HG03442 (cell line): ENCODE data around the gene PDGFB.
"Not testable (repeated sequence)": the region's sequence is repeated elsewhere in the genome, so short reads cannot be mapped to it uniquely, and the experiment has no call there.

Experiments used
- ATAC-seq: cut with Tn5 transposase; IDR thresholded peaks from one replicate; pipeline ENCODE4 v1.9.1; 2021; ENCODE audit warnings: mild to moderate bottlenecking, moderate library complexity; ENCODE audit not compliant: unreplicated experiment

PDGFB gene

DNA sequence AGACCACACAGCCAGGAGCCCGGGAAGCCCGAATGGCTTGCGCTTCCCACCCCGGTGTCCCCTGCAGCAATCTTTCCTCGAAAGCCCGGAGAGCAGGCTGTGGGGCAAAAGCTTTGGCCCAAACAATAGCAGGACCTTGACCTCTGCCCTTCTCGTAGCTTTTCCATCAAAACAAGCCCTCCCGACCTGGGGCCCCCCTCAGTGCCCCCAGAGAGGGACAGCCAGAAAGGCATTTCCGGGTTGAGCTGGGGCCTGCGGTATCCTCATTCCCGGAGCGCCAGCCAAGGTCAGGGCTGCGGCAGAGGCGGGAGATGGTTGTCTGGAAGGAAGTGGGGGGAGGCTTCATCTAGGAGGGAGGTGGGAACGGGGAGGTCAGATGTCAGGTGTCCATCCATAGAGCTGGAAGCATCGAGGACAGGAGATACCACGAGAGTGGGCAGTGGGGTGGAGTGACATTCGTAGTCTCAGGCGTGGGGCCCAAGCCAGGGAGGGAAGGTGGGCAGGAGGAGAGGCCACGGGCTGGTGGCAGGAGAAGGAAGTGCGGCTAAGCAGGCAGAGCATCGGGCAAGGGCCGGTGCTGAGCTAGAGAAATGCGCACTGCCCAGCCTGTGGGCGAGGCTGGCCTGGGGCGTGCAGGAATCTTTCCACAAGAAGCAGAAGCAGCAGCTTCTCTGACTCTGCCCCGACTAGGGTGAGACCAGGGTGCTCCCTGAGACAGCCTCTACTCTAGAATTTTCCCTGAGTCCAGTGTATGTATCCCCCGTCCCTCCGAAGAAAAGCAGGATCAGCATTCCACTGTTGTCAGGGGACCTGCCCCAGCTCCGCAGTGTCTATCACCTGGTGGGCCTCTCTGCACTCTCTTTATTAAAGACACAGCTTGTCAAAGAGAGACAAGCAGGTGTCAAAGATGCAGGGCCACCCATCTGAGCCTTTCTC lies 14.3 kb downstream of the PDGFB start:
- no peak for ATAC-seq

DNA sequence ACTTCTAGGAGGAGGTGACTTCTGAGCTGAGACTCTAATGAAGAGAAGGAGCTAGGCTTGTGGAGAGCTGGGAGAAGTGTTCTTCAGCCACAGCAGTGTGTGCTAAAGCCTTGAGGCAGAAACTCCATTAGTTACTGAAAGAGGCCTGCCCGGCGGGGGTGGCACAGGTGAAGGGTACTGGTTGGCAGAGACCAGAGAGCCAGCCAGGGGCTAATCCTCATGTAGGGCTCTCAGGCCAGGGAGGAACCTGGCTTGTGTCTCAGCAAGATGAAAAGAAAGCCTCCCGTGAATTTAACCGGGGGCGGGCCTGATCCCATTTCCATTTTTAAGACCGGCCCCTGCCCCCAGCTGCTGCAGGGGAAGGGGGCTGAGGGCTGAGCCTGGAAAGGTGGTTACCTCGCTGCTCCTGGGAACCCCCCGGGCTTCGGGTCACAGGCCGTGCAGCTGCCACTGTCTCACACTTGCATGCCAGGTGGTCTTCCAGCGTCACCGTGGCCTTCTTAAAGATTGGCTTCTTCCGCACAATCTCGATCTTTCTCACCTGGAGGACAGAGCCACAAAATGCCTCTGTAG lies 15.0 kb downstream of the PDGFB start:
- no peak for ATAC-seq

DNA sequence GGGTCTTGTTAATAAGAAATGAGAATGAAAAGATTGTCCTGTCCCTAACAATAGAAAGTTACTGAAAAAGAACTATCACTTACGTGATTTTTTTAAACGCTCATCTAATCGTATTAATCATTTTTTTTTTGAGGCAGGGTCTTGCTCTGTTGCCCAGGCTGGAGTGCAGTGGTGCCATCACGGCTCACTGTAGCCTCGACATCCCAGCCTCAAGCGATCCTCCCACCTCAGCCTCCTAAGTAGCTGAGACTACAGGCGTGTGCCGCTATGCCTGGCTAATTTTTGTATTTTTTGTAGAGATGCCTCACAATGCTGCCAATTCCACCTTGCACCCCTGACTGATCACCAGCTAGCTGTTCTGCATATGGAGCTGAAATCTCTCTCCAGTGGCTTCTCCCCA lies 15.7 kb downstream of the PDGFB start:
- ATAC-seq, result no peak

DNA sequence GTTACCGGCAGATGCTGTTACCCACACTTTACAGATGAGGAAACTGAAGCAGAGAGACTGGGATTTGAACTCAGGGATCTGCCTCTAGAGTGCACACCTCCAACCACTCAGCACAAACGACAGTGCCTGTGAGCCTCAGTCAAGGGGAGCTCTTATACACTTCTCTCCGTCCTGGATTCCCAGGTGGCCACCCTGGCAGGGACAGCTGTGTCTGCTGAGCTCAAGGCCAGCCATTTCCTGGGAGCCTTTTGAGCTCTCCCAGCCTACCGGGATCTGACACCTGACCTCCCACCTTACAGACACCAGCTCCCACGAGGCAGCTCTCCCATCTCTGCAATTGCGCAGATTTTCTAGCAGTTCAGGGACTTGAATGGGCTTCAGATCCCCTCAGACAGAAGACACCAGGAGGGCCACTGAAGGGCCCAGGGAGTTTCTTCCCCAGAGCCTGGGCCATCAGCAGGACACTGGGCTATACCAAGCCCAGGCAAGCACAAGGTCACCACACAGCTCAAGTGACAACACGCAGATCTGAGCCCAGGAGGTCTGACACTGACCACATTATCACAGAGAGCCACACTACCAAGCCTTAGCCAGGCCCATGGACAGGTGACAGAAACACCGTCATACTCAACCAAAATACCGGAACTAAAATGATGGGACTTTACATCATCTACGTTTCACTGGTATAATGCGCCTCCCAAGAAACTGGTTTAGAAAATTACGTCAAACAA lies 17.1 kb downstream of the PDGFB start:
- ATAC-seq, result no peak

DNA sequence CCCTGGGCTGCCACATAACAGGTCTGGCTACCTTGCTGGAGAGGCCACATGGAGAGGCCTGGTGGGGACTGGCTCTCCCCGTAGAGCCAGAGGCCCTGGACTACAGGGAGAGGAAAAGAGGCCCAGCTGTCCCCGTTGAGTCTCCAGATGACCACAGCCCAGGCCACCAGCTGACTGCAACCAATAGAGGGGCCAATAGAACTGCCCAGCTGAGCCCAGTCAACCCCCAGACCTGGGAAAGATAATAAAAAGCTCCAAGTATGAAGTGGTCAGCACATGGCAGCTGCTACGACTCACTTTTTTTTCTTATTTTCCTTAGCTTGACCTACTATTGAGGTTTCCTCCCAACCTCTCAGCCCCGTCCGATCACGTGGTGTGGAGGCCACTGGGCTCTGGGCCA lies 18.4 kb downstream of the PDGFB start:
- ATAC-seq, result no peak

DNA sequence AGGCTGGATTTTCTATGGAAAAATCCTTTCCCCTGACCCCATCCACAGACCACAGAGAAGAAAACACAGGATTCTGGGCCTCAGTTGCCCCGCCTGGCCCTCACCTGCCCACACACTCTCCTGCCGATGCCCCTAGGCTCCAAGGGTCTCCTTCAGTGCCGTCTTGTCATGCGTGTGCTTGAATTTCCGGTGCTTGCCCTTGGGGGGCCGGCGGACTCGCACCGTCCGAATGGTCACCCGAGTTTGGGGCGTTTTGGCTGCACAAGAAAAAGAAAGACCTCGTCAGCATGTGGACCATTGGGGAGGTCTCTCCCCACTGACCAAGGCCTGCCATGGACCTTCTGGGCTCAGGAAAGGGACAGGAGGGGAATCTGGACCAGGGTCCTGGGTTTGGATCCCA lies 19.2 kb downstream of the PDGFB start:
- no peak for ATAC-seq

DNA sequence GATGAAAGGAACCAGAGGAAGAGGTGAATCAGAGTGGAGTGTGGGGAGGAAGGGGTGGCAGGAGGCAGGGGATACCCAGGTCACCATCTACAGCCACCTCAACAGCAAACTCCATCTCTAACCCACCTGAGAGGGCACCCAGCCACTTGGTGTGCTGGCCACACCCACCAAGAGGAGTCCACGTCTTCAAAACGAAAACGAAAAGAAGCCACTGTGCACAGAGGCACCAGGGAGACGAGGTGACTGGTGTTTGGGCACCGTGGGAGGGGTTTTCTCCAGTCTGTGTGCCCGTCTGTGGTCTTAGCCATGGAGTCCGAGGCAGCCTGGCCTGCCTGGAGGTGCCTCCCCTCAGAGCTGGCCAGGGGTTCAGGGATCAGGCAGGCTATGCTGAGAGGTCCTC lies 20.2 kb downstream of the PDGFB start:
- no peak for ATAC-seq

DNA sequence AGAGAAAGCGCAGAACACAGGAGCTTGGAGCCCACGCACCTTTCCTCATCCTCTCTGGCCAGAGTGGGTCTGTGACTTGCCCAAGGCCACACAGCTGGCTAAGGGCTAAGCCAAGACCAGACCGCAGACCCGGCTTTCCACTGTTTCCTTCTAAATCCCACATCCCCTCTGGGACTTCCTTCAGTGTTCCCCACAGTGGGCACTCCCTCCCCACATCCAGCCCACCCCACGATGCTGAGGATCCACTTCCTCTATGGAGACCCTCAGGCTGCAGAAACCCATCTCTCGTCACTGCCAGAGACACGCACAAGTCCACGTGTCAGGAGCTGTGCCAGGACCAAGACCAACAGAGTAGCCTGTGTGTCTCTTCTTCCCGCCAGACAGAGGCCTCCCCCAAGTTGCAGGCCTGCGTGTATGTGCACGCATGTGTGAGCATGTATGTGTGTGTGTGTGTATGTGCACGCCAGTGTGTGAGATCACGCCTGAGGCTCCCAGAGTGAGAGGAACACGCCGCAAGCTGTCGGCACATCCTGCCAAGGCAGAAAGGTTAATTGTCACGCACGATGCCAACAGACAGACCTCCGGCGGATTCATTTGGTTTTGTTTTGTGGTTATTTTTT lies 21.6 kb downstream of the PDGFB start:
- no peak for ATAC-seq

DNA sequence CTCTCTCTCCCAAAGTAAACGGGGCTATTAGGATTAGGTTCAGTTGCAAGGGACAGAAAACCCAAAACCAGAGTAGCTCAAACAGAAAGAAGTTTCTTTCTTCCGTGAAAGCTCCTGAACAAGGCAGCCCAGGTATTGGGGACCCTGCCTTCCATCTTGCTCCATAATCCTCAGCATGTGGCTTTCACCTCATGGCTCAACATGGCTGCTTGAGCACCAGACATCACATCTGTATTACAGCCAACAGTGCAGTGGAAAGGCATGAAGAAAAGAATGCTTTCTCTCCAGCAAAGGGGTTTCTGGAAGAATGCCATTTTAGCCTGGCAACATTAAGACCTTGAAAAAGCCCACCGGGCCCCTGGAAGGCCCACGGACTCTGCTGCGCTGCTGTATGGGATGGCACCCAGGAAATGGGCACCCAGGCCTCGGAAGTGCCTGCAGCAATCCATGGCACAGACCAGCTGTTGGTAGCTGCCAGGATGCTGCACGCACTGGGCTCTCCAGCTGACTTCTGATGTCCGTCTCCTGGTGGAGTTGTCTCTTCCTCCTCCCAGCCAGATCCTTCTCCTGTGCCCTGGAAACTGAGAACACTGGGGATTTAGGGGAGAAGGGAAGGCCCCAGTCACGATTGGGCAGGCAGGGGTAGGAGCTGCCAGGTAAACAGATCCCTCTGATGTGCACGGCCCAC lies 22.6 kb downstream of the PDGFB start:
- ATAC-seq, result no peak

DNA sequence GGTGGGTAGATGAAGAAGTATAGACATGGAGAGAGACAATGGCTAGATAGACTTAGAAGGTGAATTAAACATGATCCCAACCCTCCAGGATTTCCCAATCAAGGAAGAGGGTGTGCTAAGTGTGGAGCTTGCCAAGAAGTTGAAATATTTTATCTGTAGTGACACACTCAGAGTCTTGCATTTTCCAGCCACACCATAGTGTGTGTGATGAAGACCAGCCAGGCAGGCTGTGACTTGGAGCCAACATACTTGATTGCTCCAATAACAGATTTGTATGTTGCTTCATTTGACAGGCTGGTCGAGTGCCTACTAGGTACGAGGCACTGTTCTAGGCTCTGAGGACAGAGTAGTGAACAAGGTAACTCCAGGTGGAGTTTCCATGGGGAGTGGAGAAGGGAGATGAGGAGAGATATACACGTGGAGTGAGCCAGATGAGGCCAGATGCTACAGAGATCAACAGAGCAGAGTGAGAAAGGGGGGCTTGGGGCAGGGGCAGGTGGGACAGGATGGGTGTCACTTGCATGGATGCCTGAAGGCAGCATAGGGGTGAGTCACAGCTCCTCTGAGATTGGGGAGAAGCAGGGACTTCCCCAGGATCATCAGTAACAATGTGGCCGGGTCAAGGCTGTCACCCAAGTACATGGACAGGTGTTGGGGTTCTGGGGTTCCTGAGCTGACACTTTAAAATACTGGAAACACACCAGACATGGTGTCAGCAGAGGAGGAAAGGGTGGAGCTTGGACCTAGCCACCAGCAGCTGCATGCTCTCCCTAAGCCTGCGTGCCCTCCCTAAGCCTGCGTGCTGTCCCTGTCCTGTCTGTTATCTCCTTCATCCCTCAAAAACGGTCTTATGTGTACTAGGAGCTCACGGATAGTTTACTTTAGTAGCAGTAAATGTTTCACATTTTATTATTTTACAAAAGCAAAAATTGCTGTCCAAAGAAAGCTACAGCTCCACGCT lies 23.6 kb downstream of the PDGFB start:
- ATAC-seq, result no peak

DNA sequence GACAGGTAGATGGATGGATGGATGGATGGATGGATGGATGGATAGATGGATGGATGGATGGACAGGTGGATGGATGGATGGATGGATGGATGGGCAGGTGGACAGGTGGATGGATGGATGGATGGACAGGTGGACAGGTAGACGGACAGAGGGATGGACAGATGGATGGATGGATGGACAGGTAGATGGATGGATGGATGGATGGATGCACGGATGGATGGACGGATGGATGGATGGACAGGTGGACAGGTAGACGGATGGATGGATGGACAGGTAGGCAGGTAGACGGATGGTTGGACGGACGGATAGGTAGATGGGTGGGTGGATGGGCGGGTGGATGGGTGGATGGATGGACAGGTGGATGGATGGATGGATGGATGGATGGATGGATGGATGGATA lies 24.3 kb downstream of the PDGFB start:
- no peak for ATAC-seq

DNA sequence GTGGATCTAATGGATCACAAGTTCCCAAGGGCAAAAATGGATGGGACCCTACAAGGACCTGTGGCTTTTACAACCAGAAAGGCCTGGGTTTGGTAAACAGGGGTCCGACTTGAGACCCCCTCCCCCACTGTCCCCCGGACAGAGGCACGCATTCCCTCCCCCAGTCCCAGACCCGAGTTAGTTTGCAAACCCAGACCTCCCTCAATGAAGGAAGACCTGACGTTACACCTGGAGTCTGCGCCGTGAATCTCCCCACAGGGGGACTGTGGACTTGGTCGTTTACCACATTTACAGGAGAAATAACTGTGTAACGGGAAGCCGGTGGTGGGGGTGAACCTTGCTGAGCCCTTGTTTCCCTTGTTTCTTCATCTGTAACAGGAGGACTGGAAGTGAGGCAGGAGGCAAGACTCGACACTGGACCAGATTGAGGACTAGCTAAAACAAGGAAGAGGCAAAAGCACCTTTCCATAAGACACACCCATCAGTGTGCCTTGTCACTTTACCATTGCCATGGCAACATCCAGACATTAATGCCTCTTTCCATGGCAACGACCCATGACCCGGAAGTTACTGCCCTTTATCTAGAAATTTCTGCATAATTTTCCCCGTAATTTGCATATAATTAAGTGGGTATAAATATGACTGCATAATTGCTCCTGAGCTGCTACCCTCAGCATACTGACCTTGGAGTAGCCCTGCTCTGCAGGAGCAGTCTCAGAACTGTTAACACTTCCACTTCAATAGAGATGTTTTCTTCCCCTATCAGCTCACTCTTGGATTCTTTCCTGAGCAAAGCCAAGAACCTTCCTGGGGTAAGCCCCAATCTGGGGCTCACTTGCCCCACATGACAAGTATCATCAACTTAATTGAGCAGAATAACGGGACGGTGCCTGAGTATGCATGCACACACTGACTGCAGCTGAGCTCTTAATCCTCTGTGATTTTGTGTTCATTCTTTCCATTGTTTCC lies 25.4 kb downstream of the PDGFB start:
- ATAC-seq, result no peak

DNA sequence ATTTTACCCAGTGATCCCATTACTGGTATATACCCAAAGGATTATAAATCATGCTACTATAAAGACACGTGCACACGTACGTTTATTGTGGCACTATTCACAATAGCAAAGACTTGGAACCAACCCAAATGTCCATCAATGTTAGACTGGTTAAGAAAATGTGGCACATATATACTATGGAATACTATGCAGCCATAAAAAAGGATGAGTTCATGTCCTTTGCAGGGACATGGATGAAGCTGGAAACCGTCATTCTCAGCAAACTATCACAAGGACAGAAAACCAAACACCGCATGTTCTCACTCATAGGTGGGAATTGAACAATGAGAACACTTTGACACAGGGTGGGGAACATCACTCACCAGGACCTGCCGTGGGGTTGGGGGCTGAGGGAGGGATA lies 26.4 kb downstream of the PDGFB start:
- not testable (repeated sequence) for ATAC-seq

DNA sequence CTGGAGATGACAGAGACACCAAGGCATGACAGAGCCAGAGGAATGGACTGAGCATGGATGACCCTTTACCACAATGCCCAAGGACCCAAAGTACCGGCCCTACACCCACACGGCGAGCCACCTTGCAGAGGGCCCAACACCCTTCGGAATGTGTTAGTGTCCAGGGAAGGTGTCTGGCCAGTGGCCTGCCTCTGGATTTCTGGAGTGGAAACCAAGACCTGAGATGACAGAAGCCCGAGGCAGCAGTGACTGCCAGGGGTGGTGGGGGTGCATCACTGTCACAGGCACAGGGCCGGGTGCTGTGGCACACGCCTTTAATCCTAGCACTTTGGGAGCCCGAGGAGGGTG lies 28.7 kb downstream of the PDGFB start:
- ATAC-seq, result no peak

DNA sequence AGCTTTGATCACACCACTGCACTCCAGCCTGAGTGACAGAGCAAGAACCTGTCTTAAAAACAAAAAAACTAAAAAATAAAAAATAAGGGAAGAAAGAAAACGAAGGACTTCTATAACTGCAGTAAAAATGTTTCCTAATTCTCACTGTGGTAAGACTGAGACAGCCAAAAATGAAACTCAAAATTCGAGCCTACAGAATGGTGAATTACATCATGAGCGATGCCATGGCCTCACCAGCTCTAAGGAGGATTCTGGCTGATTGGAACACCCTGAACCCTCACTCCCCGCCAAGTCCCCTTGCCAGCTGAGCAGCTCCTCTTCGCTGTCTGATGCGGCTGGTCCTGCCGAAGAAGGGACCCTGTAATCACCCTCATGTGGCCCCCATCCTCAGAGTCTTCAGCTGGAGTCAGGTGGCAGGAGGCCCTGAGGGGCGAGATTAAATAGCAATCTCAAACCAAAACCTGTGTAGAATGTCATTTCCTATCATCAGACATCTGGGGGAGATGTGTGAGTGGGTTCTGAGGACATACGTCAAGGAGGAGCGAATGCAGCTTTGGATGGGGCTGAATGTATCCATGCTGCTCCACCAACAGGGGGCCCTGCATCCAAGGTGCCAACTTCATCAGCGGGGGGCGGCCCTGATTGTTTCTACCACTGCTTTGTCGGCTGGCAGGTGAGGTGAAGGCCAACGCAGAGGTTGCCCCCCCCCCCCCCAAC lies 29.2 kb downstream of the PDGFB start:
- no peak for ATAC-seq

DNA sequence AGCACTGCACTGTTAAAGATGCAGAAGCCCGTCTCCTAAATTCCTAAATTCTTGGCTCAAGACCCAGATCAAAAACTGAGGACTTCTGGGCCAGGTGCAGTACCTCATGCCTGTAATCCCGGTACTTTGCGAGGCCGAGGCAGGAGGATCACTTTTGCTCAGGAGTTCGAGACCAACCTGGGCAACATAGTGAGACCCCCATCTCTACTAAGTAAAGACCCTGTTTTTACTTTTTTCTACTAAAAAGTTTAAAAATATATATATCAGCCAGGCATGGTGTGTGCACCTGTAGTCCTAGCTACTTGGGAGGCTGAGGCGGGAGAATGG lies 29.7 kb downstream of the PDGFB start:
- ATAC-seq, result no peak

DNA sequence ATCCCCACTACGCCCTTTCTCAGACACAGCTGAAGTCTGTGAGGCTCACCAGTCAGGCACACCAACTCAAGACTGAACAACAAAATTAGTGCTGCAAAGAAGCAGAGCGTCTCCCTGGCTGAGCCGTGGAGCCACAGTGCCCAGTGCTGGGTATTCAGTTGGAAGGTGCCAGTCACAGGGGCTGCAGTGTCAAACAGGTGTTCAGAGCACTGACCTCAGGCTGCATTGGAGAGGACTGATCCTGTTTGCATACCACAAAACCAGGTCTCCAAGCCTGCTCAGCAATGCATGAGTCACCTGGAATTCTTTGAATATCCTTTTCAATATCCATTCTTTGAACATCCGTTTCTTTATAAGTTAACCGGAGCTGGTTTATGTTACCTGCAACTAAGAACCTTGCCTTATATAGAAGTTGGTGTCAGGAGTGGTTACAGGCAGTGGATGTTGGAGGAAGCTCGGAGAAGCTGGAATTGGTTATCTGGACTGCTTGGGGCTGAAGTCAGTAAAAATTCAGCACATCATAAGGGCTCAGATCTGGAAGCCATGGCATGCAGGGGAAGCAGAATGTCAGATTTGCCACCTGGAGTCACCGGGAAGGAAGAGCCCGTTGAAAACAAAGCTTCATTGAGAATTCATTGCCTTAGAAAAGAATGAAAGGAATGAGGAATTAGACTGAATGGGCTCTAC lies 30.3 kb downstream of the PDGFB start:
- ATAC-seq, result no peak

DNA sequence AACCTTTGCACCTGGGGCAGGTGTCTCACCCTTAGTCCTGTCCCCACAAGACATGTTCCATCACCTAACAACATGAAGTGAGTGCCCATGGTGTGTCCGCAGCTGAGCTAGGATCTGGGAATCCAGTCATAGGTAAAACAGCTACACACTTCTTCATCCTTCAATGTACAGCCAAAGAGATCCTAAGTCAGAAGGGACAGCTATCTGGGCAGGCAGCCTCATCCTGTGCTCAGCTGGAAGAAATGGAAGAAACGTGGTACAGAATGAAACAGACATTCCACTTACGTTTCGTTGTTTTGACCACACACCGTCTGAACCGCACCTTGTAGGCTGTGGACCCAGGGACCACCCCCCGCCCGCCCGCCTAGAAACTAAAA lies 30.8 kb downstream of the PDGFB start:
- ATAC-seq, result no peak
